DMS114 treated with DMSO at 0.1 percent for 48 hours (cell line): ENCODE data around the gene ABCB10.
"Not testable (repeated sequence)": the region's sequence is repeated elsewhere in the genome, so short reads cannot be mapped to it uniquely, and the experiment has no call there.

Source experiments
- DNase-seq: peaks from one replicate; lab custom pipeline; 2025; ENCODE audit not compliant: unreplicated experiment; lab: John Stamatoyannopoulos, UW

Gene ABCB10

DNA sequence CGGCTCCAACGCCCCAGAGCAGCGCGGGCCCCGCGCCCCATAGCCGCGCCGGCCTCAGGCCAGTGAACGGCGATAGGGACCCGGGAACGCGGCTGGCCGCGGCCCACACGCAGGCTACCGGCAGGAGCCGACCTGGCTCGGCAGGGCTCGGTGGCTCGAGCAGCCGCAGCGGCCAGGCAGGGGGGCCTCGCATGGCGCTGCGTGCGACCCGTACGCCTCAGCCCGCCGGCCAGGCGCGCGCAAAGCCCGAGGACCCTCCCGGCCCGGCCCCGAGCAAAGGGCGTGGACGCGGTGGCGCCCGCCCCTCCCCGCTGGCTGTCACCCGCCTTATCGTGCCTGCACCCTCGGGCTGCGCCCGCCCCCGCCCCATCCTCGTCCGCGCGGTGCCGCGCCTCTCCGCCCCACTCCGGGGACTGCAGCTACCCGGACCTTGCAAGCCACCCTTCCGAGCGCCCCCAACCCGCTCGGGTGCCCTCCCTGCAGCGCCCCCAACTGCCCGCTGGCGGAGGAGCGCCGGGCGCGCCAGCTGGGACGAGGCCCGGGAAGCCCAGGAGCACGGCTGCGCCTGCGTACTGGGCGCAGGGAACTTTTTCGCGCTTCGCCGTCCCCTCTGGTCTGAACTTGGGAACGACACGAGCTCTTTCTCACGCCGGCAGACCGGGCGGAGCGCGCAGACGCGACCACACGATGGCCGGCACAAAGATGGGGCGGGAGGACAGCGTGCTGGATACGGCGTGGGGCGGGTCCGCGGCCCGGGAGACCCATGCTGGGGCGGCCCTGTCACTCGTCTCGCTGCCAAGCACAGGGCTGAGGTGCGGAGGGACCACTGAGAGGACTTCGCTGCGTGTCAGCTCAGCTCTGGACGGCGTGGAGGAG, at the start of gene ABCB10:
TSS of gene ABCB10 (minus strand) at position 248 of the 876 bp plus-strand sequence. CDS start at position 193, 55 bp downstream.
- DNase-seq = peak; percentile 93

DNA sequence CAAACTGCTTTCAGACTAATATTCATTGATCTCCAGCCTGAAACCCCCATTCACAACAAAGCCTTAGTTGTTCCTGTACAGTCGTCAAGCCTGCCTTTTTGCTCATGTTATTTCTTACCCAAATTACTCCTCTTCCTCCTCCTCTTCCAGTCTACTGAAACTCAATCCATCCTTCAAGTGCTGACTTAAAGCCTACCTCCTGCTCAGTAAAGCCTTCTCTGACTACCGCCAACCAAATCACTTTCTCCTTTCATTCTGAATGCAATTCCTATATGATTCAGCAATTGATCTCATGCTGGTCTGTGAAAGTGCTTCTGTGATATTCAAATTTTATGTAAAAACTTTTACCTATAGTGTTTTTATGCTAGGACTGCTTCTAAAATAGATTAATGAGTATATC, 48.9 kb upstream of the ABCB10 start:
- no peak for DNase-seq

DNA sequence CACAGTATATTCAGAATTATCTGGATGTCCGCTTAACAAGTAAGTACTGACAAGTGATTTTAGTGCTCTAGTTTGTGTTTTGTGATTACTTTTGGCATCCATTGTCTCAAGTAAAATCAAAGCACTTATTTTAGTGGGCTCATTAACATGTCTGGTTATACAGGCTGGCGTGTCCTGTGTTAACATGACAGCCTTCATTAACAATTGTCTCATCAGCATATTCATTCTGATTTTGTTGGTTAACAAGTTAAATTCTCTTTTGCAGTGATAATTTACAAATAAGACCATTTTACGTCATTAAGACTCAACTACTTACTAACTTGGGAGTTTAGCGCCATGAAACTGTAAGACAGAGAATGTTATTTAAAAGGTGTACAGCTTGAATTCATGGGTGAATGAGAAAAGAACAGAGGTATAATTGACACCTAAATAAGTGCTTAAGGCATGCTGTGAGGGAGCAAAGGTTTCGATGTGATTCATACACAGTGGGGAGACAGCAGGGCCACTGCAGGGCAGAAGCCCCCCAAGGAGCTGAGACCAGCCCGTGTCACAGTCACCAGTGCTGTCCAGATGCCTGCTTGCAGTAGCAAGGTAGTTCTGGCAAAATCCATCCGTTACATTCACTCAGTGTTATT, 45.0 kb upstream of the ABCB10 start:
- DNase-seq = no peak

DNA sequence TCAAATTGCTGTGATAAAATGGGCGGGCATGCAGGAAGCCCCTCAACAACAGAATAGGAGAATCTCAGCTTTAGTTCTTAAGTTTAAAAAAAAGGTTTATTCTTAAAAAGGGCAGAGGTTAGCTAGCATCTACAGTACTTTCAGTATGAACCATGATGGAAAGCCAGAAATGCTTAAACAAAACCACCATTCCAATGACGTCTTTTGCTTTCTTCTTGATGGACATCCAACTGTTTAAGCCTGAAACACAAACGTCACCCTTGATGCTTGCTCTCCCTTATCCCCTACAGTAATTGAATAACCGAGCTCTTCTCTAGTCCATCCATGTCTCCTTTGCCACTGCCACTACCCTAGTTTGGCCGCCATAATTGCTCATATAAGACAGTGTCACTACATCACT, 41.7 kb upstream of the ABCB10 start:
- no peak for DNase-seq

DNA sequence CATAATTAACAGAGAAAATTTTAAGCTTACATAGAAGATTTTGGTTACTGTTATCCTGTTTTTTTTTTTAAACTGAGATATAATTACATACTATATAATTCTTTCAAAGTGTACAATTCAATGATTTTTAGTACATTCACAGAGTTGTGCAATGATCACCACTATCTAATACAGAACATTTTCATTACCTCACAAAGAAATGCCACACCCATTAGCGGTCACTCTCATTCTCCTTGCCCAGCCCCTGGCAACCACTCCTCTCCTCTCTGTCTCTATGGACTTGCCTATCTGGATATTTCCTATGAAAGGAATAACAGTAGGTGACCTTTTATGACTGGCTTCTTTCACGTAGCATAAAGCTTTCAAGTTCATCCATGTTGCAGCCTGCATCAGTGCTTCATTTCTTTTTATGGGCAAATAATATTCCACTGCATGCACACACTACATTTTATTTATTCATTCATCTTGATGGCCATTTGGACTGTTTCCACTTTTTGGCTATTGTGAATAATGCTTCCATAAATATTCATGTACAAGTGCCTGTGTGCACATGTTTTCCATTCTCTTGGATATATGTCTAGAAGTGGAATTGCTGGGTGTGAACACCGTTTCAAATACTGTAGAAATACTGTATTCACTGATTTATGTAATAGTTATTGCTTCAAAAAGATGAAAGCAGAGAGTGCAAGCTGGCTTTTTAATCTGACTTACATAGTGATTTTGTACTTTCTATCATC, 40.9 kb upstream of the ABCB10 start:
- DNase-seq = no peak

DNA sequence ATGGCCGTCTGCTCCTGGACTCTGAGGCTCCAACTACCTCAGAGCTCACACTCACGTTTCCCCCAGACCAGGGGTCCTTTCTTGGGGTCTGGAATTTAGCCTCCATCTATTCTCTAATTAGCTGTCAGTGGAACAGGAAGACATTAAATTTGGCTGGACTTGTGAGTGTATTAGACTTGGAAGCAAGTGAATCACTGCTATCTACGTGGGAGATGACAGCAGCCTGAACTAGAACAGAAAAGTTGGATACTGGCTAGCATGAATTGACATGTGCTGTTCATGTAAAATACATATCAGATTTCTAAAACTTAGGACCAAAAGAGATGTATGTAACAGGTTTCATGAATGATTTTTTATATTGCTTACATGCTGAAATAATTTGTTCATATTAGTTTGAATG, 39.4 kb upstream of the ABCB10 start:
- no peak for DNase-seq

DNA sequence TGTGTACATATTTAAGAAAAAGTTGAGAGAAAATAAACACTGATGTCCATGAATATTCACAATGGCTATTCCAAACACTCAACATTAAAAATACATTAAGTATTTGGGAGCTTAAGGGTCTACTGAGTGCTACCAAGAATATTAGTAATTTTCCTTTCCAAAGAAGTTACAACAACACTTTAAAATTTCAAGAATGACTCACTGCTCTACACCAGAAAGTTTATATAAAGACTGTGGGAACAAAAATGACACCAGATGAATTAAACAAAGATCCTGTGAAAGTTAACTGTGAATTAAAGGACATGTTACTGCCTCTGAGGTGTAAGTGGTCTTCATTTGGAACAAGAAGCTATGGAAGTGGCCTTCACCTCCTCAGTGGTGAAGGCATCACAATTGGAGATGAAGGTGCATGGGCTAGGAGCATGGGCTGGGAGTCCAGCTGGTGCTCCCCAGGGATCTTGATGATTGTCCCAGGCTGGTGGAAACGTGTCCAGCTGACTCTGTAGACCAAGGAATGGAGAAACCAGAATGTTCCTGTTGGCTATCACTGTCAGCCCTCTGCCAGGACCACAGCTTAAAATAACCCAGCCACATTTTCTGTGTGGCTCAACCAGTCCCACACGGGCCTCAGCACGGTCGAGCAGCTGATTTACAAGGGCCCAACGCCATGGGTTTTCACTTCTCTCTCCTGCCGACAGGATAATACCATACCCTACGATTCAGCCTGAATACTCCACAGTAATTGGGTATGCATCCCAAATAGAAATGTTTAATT, 38.6 kb upstream of the ABCB10 start:
- DNase-seq = no peak

DNA sequence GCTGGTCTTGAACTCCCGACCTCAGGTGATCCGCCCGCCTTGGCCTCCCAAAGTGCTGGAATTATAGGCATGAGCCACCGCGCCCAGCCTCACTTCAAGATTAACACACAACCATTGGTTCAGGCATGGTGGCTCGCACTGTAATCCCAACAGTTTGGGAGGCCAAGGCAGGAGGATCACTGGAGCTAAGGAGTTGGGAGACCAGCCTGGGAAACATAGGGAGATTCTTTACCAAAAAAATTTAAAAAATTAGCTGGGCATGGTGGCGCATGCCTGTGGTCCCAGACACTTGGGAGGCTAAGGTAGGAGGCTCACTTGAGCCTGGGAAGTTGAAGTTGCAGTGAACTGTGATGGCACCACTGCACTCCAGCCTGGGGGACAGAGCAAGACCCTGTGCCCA, 37.4 kb upstream of the ABCB10 start:
- DNase-seq = not testable (repeated sequence)

DNA sequence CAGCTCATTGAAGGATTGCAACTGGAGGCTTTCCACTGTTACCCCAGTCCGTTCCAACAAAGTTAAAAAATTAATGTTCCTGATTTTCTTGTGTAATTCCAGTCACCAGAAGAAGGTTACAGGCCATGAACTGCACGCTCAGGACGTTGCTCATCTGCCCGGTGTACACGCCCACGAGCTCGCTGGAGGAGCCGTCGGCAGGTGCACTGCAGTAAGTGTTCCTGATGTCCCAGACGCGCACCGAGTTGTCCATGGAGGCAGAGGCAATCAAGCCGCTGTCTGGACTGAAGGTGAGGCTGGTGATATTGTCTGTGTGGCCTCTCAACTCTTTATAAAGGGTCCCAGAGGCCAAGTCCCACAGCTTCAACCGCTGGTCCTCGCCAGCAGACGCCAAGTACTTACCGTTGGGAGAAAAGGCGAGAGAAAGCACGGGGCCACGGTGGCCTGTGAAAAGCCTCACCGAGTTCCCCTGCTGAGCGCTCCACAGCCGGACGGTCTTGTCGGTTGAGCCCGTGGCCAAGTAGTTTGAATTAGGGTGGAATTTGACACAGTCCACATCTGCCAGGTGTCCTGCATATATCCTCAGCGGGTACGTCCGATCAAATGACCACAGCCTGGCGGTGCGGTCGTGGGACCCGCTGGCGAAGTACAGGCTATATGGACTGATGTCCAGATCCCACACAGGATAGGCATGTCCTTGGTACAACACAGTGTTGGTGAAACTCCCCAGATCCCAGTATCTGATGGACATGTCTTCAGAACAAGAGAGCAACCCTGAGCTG, 35.9 kb upstream of the ABCB10 start:
- no peak for DNase-seq

DNA sequence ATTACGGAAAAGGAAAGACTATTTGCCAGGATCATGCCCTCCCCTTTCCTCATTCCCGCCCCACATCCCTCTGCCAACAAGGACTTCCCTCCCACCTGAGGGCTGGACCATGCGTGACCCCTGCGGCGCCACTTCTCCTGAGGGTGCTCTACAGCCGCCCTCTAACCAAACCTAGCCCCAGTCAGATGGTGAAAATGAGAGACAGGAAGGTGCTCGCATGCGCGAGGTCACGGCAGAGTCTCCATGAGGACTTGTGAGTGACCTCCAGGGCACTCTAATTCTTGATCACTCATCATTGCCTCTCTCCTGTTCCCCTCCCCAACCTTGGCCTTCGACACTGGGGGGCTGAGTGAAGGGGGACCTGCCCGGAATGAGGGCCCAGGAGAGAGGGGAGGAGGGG, 35.3 kb upstream of the ABCB10 start:
- no peak for DNase-seq

DNA sequence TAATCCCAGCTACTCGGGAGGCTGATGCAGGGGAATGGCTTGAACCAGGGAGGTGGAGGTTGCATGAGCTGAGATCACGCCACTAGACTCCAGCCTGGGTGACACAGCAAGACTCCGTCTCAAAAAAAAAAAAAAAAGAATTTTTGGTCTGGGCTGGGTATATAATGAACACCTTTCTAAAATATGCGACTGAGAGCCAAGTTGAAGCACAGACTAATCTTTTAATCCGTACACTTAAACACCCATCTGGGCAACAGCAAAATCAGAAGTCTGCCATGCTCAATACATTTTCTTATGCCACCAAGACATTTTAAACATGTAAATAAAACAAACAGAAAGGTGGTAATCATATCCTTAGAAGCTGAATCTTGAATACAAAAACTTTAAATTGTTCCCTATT, 31.6 kb upstream of the ABCB10 start:
- no peak for DNase-seq

DNA sequence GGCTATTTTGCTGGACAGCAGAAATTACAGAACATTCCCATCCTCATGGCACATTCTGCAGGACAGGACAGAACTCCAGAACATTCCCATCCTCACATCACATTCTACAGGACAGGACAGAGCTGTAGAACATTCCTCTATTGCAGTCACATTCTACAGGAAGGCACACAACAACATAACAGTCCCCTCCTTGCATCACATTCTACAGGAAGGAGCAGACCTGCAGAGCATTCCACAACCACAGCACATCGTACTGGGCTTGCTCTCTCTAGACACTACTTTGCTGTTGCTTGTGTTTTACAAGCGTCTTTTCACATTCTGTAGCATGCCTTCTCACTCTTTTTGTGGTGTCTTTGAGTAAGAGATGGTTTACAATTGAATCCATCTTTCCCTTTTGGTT, 26.8 kb upstream of the ABCB10 start:
- DNase-seq = no peak

DNA sequence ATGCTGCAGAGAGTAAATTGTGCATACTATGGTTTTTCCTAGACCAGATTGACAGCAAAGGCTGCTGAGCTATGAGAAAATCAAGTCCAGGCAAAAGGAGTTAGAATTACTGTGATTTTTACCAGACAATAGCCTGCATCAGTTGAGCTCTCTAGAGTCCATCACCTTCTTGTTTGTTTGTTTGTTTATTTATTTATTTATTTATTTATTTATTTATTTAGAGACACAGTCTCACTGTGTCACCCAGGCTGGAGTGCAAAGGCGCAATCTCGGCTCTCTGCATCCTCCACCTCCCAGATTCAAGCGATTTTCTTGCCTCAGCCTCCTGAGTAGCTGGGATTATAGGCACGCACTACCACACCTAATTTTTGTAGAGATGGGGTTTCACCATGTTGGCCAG, 24.2 kb upstream of the ABCB10 start:
- no peak for DNase-seq

DNA sequence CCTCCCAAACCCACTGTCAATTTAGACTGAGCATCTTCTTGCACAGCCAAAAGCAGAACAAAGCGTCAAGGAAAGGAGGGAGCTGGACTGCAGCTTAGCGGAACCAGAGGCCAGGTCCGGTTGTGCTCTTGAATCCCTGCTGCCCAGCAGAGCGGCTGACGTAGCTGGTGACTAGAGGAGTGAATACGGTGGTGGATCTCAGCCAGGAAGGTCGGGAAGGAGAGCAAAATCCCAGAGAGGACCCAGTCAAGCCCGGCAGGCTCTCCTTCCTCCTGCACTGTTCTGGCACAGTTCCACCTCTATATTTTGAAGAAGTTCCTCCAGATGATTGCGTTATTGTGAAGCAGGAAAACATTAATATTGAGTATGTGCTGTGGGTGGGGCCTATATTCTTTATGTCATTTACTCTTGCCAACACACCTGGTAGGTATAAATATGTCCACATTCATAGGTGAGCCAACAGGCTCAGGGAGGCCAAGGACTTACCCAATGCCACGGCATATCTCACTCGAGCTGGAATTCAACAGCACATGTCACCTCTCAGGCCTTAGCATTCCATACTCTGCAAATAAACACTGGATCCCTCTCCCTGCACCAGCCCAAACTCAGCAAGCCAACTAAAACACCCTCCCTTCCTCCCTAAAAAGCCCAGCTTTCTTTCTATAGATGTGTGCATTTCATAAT, 23.6 kb upstream of the ABCB10 start:
- no peak for DNase-seq

DNA sequence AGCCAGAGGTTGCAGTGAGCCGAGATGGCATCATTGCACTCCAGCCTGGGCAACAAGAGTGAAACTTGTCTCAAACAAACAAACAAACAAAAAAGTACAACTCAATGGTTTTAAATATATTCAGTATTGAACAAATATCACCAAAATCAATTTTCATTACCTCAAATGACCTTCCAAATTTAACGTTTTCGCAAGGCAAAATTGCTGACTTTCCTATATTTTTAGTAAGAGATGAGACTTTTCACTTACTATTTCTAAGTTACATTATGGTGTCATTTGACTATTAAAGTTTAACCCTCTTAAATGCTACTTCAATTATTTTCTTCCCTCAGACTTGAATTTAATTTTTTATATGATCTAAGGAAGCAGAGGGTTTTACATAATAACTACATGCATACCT, 23.0 kb upstream of the ABCB10 start:
- DNase-seq = no peak

DNA sequence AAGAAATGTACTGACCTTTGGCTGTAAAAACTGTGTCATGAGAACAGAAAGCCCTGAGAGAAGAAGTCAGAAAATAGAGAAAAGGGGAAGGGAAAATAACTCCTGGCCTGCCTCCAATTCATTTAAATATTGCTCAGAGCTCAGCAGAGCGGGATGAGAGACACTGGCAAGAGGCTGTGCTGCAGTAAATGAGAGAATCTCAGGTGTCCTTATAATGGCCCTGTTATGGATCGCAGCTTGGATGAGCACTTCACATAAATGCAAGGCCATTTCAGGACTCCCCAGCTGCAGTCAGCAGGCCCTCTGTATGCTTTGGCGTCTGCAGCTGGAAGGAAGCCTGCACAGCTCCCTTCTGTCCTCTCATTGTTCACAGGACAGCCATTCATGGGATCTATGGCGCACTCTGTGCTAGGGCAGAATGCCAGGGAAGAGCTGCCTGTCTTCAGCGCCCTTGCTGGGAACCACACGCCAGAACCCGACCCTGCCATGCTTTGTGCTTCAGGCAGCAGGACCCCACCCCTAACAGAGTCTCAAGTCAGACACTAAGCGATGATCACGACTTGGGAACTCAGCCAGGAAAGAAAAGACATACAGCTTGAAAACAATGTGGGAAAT, 20.7 kb upstream of the ABCB10 start:
- DNase-seq = no peak

DNA sequence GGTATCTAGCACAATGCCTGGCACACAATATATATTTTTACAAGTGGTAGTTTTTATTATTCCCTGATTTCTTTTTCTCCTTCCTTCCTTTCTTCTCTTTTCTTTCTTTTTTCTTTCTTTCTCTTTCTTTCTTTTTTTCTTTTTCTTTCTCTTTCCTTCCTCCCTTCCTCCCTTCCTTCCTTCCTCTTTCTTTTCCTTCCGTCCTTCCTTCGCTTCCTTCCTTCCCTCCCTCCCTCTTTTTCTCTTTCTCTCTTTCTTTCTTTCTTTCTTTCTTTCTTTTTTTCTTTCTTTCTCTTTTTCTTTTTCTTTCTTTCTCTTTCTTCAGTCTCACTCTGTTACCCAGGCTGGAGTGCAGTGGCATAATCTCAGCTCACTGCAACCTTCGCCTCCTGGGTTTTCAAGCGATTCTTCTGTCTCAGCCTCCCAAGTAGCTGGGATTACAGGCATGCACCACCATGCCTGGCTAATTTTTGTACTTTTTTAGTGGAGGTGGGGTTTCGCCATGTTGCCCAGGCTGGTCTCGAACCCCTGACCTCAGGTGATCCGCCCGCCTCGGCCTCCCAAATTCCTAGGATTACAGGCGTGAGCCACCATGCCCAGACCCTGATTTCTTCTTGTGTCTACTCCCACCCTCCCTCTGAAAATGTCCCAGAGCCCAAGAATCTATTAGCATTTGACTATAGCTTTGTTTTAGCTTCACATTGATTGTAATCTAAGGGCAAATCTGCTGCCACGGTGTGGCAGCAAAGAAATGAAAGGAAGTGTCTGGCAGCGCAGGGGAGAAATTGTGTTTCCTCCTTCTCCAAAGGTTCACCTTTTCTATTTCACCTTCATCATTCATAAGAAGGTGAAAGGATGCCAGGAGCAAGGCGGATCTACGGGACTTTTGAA, 19.9 kb upstream of the ABCB10 start:
- DNase-seq = no peak

DNA sequence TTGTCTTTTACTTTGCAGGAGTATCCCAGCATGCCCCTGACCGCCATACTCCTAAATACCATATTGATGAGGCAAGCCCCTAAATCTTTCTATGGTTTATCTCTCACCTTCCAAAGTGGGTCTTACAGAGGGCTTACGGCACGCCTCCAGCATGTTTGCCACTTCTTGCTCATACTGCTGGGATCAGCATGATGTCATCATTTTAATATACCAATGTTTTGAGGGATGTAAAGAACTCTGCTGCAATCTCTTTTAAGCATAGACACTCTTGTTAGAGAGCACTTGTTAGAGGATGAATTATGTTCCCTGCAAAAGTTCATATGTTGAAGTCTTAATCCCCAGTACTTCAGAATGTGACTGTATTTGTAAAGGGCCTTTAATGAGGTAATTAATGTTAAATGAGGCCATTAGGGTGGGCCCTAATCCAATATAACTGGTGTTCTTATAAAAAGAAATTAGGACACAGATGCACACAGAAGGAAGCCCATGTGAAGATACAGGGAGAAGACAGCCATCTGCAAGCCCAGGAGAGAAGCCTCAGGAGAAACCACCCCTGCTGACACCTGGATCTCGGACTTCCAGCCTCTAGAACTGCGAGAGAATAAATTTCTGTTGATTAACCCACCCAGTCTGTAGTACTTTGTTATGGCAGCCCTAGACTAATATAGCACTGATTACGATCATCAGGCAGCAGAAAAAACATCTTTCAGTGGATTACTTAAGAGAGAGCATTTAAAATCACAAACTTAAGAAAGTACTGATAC, 16.4 kb upstream of the ABCB10 start:
- no peak for DNase-seq
